Tibial nerve (tissue), 3 donors: ENCODE data around the gene SMYD3.

ENCODE experiments used
- POLR2A ChIP-seq, 2 donors: fragments of 450-650 bp; IDR thresholded peaks; one replicate each; pipeline ENCODE4 v1.6.1; 2017; ENCODE audit warnings: antibody characterized with exemption in 2 of 2, mild to moderate bottlenecking in 2 of 2, moderate library complexity in 2 of 2
- TF ChIP-seq, protein P1 (sequence below), 5 experiments: fragments of 200-600 bp in 3 of 5; fragments of 450-650 bp in 2 of 5; sonication (generic) in 3 of 5; IDR thresholded peaks; one replicate each; pipeline ENCODE4 v1.5.1; 2016 to 2019; ENCODE audit warnings: antibody characterized with exemption in 5 of 5, mild to moderate bottlenecking in 3 of 5, moderate library complexity in 2 of 5

DNA sequence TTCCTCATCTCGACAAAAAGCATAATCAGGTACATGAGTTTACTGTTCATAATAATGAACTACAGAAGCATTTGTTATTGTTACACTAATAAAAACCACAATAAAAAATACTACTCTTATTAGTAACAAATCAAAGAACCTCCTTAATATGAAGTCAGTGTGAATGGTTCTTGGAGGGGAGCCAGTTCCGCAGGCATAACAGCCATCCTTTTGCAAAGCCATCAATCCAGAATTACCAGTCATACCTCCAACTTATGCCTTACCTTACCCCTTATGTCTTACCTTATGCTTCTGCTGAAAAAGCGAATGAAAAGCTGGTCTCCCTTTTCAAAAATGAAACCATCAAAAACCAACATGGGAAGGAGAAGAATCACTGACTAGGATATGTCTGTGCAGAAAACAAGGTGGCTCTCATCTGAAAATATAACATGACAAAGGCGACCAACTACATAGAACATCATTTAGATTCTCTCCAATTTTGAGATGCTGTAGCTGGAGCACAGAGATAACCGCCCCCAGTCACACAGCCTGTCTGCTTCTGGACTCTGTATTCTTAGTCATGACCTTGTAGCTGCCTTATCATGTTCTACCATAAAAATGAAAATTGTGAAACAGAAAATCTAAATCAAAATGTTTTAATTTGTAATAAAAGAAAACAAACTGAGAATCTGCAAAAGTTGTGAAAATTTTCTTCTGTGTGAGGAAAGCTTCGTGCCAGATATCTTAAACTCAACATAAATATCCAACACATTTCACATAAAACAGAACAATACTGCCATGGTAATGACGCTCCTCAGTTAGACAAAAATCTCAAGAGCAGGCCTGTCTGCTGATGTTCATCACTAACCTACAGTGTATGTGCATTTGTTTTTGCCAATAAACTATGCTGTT, 438.2 kb downstream of the SMYD3 start:
- TF ChIP-seq POLR2A (IDR thresholded peaks at IDR 0.05): no peak
- TF ChIP-seq, protein P1, sequence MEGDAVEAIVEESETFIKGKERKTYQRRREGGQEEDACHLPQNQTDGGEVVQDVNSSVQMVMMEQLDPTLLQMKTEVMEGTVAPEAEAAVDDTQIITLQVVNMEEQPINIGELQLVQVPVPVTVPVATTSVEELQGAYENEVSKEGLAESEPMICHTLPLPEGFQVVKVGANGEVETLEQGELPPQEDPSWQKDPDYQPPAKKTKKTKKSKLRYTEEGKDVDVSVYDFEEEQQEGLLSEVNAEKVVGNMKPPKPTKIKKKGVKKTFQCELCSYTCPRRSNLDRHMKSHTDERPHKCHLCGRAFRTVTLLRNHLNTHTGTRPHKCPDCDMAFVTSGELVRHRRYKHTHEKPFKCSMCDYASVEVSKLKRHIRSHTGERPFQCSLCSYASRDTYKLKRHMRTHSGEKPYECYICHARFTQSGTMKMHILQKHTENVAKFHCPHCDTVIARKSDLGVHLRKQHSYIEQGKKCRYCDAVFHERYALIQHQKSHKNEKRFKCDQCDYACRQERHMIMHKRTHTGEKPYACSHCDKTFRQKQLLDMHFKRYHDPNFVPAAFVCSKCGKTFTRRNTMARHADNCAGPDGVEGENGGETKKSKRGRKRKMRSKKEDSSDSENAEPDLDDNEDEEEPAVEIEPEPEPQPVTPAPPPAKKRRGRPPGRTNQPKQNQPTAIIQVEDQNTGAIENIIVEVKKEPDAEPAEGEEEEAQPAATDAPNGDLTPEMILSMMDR (IDR thresholded peaks at IDR 0.05): no peak
